ENCODE data around the gene GADD45GIP1.

GADD45GIP1 gene

GRCh38 chr19:12956446-12957388, at the start of gene GADD45GIP1:
GADD45GIP1 (minus strand) TSS chr19:12957223; CDS start chr19:12957212, 11 bp downstream.
- FAIRE-seq, result no peak

- no peak for FAIRE-seq
These were observed 48.9 kb upstream of the GADD45GIP1 start for GRCh38 chr19:13005861-13006370.

GRCh38 chr19:13005253-13005652, 48.2 kb upstream of the GADD45GIP1 start:
- no peak for FAIRE-seq

- FAIRE-seq, result no peak
These were observed 47.2 kb upstream of the GADD45GIP1 start for GRCh38 chr19:13004273-13004672.

- no peak for FAIRE-seq
These were observed 46.1 kb upstream of the GADD45GIP1 start for GRCh38 chr19:13003081-13003480.

GRCh38 chr19:13002166-13002898, 45.3 kb upstream of the GADD45GIP1 start:
- FAIRE-seq, result no peak

GRCh38 chr19:13001502-13002165, 44.6 kb upstream of the GADD45GIP1 start:
- no peak for FAIRE-seq

- FAIRE-seq, result no peak
These were observed 44.1 kb upstream of the GADD45GIP1 start for GRCh38 chr19:13001166-13001501.

- FAIRE-seq, result no peak
These were observed 41.2 kb upstream of the GADD45GIP1 start for GRCh38 chr19:12997967-12998940.

- FAIRE-seq, result no peak
These were observed 40.4 kb upstream of the GADD45GIP1 start for GRCh38 chr19:12997179-12997966.

- FAIRE-seq, result no peak
These were observed 39.5 kb upstream of the GADD45GIP1 start for GRCh38 chr19:12996406-12997094.

GRCh38 chr19:12995596-12996405, 38.8 kb upstream of the GADD45GIP1 start:
- FAIRE-seq, result no peak

GRCh38 chr19:12994701-12995595, 37.9 kb upstream of the GADD45GIP1 start, which contains the start of gene NFIX:
NFIX (plus strand) TSS chr19:12995475; CDS start chr19:12995838, 363 bp downstream.
- FAIRE-seq, result no peak

- FAIRE-seq, result no peak
These were observed 36.5 kb upstream of the GADD45GIP1 start for GRCh38 chr19:12993562-12993961.

- FAIRE-seq, result no peak
These were observed 35.7 kb upstream of the GADD45GIP1 start for GRCh38 chr19:12992729-12993128.

- no peak for FAIRE-seq
These were observed 34.3 kb upstream of the GADD45GIP1 start for GRCh38 chr19:12991296-12991695.

- no peak for FAIRE-seq
These were observed 33.8 kb upstream of the GADD45GIP1 start for GRCh38 chr19:12990853-12991252.

- FAIRE-seq, result no peak
These were observed 33.4 kb upstream of the GADD45GIP1 start for GRCh38 chr19:12990431-12990830.

All from colon (tissue), 2 donors.